Measurements from ENCODE around the gene GUCD1. TPM values are rescaled to one million over a fixed set of nuclear protein-coding genes. Genes with fewer than 3 reads are reported as not detected.
A peak's percentile ranks its signal among the peaks of the same experiment; 100 is the strongest.

Gene GUCD1
- total and polyA plus RNA-seq, 2 of the 13 experiments (the other 11 are each of a cell fraction or from before 2014, with no cell fraction given): 128 to 245 TPM

DNA sequence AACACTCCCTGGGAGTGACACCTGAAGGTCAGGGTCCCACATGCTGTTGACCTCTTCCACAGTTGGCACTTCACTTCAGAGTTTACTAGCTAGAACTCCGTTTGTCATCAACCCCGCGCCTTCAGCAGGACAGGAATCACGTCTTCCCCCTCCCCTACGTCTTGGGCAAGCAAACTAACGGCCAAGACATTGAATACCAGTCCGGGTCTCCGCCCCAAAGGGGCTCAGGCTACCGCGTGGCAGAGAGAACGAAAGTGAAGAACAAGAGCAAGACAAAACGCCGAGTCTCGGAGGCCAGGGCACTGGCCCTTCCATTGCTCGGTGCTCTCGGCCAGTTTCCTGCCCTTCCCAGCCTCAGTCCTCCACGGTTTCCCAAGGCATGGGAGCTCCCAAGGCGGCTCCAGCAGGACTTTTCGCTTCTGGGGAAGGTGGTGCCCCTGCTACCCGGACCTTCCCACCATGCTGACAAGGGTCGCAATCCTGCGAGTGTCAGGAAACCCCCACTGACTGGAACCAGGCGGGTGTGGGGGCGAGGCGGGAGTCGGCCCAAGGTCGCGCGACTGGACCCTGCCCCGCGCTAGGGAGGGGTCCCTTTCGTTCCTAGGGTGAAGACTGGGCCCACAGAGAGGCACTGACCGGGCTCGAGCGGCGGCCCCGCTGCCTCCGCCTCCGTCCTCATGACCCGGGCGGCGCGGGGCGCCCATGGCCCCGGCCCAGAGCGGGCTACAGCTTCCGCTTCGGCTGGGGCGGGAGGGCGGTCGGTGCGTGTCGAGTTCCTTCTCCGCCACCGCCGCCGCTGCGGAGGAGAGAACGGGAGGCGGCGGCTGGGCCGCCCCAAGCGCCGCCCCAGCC lies at the start of gene GUCD1 (continued):
- TF ChIP-seq, protein P1, sequence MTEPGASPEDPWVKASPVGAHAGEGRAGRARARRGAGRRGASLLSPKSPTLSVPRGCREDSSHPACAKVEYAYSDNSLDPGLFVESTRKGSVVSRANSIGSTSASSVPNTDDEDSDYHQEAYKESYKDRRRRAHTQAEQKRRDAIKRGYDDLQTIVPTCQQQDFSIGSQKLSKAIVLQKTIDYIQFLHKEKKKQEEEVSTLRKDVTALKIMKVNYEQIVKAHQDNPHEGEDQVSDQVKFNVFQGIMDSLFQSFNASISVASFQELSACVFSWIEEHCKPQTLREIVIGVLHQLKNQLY (CRISPR knock-in tag; IDR thresholded peaks at IDR 0.05): 0 out of 2 replicates have a peak, but pooled peaks have one; percentile 15
- TF ChIP-seq ZNF607 (CRISPR knock-in tag; IDR thresholded peaks at IDR 0.05; ENCODE audit: borderline replicate concordance) (peak; percentile 41), ZMYM3 (CRISPR knock-in tag; IDR thresholded peaks at IDR 0.05) (0 out of 2 replicates have a peak, but pooled peaks have one; percentile 11), ZMYM2 (CRISPR knock-in tag; IDR thresholded peaks at IDR 0.05) (no peak), NFE2L2 (IDR thresholded peaks at IDR 0.05; ENCODE audit: low read length) (no peak), JUNB (CRISPR knock-in tag; IDR thresholded peaks at IDR 0.05; ENCODE audit: borderline replicate concordance) (no peak), CCDC6 (CRISPR knock-in tag; IDR thresholded peaks at IDR 0.05) (no peak), KLF16 (CRISPR knock-in tag; IDR thresholded peaks at IDR 0.05) (no peak), MATR3 (CRISPR knock-in tag; IDR thresholded peaks at IDR 0.05) (no peak), ZNF564 (CRISPR knock-in tag; IDR thresholded peaks at IDR 0.05) (0 out of 2 replicates have a peak, but pooled peaks have one; percentile 25), ZNF768 (CRISPR knock-in tag; IDR thresholded peaks at IDR 0.05) (peak; percentile 75; the same call in 1 of the 2 replicates), SAFB2 (CRISPR knock-in tag; IDR thresholded peaks at IDR 0.05; ENCODE audit: borderline replicate concordance, low read depth) (0 out of 2 replicates have a peak, but pooled peaks have one; percentile 56), ARNTL (CRISPR knock-in tag; IDR thresholded peaks at IDR 0.05) (no peak), ZNF430 (CRISPR knock-in tag; IDR thresholded peaks at IDR 0.05) (no peak; the same call in 1 of the 2 replicates), SIN3B (IDR thresholded peaks at IDR 0.05; ENCODE audit: low read length) (no peak), JDP2 (CRISPR knock-in tag; IDR thresholded peaks at IDR 0.05; ENCODE audit: borderline replicate concordance) (no peak), ZBTB42 (CRISPR knock-in tag; IDR thresholded peaks at IDR 0.05) (no peak), ZNF124 (CRISPR knock-in tag; IDR thresholded peaks at IDR 0.05) (no peak), PHF8 (CRISPR knock-in tag; IDR thresholded peaks at IDR 0.05) (no peak; the same call in 1 of the 2 replicates), ZNF749 (CRISPR knock-in tag; IDR thresholded peaks at IDR 0.05; ENCODE audit: borderline replicate concordance) (no peak), ZNF263 (CRISPR knock-in tag; IDR thresholded peaks at IDR 0.05) (peak; percentile 28)
- TF ChIP-seq, protein P2, sequence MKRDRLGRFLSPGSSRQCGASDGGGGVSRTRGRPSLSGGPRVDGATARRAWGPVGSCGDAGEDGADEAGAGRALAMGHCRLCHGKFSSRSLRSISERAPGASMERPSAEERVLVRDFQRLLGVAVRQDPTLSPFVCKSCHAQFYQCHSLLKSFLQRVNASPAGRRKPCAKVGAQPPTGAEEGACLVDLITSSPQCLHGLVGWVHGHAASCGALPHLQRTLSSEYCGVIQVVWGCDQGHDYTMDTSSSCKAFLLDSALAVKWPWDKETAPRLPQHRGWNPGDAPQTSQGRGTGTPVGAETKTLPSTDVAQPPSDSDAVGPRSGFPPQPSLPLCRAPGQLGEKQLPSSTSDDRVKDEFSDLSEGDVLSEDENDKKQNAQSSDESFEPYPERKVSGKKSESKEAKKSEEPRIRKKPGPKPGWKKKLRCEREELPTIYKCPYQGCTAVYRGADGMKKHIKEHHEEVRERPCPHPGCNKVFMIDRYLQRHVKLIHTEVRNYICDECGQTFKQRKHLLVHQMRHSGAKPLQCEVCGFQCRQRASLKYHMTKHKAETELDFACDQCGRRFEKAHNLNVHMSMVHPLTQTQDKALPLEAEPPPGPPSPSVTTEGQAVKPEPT (CRISPR knock-in tag; IDR thresholded peaks at IDR 0.05; ENCODE audit: low read depth): no peak
- TF ChIP-seq, protein P3, sequence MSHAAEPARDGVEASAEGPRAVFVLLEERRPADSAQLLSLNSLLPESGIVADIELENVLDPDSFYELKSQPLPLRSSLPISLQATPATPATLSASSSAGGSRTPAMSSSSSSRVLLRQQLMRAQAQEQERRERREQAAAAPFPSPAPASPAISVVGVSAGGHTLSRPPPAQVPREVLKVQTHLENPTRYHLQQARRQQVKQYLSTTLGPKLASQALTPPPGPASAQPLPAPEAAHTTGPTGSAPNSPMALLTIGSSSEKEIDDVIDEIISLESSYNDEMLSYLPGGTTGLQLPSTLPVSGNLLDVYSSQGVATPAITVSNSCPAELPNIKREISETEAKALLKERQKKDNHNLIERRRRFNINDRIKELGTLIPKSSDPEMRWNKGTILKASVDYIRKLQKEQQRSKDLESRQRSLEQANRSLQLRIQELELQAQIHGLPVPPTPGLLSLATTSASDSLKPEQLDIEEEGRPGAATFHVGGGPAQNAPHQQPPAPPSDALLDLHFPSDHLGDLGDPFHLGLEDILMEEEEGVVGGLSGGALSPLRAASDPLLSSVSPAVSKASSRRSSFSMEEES (CRISPR knock-in tag; IDR thresholded peaks at IDR 0.05): peak; percentile 3; the same call in 1 of the 2 replicates
